Lower lobe of right lung (tissue), 2 donors: ENCODE data around the gene ZNHIT3. TPM values are rescaled to one million over a fixed set of nuclear protein-coding genes. Genes with fewer than 3 reads are reported as not detected.
A peak's percentile ranks its signal among the peaks of the same experiment; 100 is the strongest.

ENCODE experiments used
- ATAC-seq, 2 donors: fragments of 200-7000 bp; cut with Tn5 transposase; one replicate each; pipeline ENCODE4 v1.9.1; 2020 to 2022; ENCODE audit warnings: mild to moderate bottlenecking in 2 of 2, moderate library complexity in 2 of 2
- DNase-seq: peaks from one replicate; pipeline ENCODE4 v3.0.0-alpha.2; 2020
- H3K27ac ChIP-seq: fragments of 200-600 bp; one replicate; pipeline ENCODE4 v1.8.0; 2022
- H3K27me3 ChIP-seq: fragments of 200-600 bp; one replicate; pipeline ENCODE4 v1.8.0; 2022; ENCODE audit warnings: low read depth
- H3K36me3 ChIP-seq: fragments of 200-600 bp; one replicate; pipeline ENCODE4 v1.8.0; 2022; ENCODE audit warnings: mild to moderate bottlenecking
- H3K4me1 ChIP-seq: fragments of 200-600 bp; one replicate; pipeline ENCODE4 v1.8.0; 2022
- H3K4me3 ChIP-seq: fragments of 200-600 bp; one replicate; pipeline ENCODE4 v1.8.0; 2022; ENCODE audit warnings: mild to moderate bottlenecking
- H3K9me3 ChIP-seq: fragments of 200-600 bp; one replicate; pipeline ENCODE4 v1.8.0; 2022
- intact Hi-C: fragments of 100-400 bp; cut with DNase I; formaldehyde crosslinking; loops from one replicate; pipeline ENCODE4 v1.11.0; 2022
- total RNA-seq: library from RNA; stranded (reverse); fragmentation: NEBNext Ultra II Directional; extraction: Animal tissue kit (Norgen Biotek cat#: 25700); gene quantifications from one replicate; pipeline ENCODE4 v1.2.1, GENCODE V29; 2021
- TF ChIP-seq, protein P1 (sequence below): fragments of 200-600 bp; IDR thresholded peaks from one replicate; pipeline ENCODE4 v1.8.0; 2022; ENCODE audit warnings: antibody characterized with exemption, mild to moderate bottlenecking
- donor health status: DM: no; HTN: yes; CAD: no; lungs with severe emphysema.

The ZNHIT3 gene
- total RNA-seq, 1 donor from 2014 or later: 30.1 TPM

DNA sequence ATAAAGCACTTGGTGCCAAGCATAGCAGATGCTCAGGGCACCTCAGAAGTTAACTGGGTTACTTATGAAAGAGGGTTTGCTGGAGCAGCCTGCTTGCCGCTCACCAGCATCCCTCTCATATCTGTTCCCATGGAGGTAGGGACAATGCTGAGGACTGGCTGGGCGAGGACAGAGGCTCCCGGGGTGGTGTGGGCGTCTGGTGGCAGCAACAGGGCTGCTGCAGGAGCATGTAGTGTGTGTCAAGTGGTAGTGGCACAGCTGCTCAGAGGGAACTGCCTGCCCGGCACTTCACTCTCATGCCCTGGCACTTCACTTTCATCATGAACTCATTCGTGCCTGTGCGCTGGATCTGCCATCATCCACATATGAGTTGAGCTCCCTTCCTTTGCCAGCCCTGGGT lies 26.9 kb upstream of the ZNHIT3 start:
- no peaks in the 10 kb centered on the region for H3K9me3 ChIP-seq
- intact Hi-C loops: no loop called here
- H3K36me3 ChIP-seq: no peaks in the 10 kb centered on the region
- H3K27me3 ChIP-seq: peaks cover 35% of the 10 kb centered on the region
- H3K4me1 ChIP-seq: no peaks in the 10 kb centered on the region
- ATAC-seq: peak in 1 of 2 donors; percentile 52
- DNase-seq: no peak
- H3K4me3 ChIP-seq: no peak overlapping the region
- TF ChIP-seq, protein P1, sequence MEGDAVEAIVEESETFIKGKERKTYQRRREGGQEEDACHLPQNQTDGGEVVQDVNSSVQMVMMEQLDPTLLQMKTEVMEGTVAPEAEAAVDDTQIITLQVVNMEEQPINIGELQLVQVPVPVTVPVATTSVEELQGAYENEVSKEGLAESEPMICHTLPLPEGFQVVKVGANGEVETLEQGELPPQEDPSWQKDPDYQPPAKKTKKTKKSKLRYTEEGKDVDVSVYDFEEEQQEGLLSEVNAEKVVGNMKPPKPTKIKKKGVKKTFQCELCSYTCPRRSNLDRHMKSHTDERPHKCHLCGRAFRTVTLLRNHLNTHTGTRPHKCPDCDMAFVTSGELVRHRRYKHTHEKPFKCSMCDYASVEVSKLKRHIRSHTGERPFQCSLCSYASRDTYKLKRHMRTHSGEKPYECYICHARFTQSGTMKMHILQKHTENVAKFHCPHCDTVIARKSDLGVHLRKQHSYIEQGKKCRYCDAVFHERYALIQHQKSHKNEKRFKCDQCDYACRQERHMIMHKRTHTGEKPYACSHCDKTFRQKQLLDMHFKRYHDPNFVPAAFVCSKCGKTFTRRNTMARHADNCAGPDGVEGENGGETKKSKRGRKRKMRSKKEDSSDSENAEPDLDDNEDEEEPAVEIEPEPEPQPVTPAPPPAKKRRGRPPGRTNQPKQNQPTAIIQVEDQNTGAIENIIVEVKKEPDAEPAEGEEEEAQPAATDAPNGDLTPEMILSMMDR: no peak
- H3K27ac ChIP-seq: no peak overlapping the region

DNA sequence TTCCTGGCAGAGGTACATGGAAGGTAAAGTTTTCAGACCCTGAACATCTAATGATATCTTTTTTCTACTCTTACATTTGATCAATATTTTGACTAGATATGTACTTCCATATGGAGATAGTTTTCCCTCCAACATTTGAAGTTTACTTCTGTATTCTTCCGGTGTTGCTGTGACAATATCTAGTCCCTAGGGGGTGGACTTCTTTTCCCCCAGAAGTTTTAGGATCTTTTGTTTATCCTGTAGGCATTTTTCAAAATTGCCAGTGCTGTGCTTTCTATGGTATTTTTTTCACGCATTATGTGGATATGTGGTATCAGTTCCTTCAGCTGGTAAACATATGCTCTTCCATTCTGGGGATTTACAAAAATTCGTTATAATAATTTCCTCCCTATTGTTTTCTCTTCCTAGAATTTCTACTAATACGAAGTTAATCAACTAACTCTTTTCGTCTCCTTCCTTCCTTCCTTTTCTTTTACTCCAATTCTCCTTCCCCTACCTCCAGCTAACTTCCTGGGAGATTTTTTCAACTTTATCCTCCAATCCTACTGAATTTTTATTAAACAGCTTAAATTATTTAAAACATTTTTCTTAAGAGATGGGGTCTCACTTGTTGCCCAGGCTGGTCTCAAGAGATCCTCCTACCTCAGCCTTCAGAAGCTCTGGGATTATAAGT lies 26.1 kb upstream of the ZNHIT3 start:
- Histone ChIP-seq H3K27me3 (peaks cover 43% of the 10 kb centered on the region), H3K36me3 (no peaks in the 10 kb centered on the region), H3K9me3 (no peaks in the 10 kb centered on the region), H3K4me3 (no peak overlapping the region), H3K27ac (no peak overlapping the region), H3K4me1 (no peaks in the 10 kb centered on the region)
- no peak for DNase-seq
- TF ChIP-seq, protein P1: no peak
- no peak for ATAC-seq
- intact Hi-C loops: no loop called here

DNA sequence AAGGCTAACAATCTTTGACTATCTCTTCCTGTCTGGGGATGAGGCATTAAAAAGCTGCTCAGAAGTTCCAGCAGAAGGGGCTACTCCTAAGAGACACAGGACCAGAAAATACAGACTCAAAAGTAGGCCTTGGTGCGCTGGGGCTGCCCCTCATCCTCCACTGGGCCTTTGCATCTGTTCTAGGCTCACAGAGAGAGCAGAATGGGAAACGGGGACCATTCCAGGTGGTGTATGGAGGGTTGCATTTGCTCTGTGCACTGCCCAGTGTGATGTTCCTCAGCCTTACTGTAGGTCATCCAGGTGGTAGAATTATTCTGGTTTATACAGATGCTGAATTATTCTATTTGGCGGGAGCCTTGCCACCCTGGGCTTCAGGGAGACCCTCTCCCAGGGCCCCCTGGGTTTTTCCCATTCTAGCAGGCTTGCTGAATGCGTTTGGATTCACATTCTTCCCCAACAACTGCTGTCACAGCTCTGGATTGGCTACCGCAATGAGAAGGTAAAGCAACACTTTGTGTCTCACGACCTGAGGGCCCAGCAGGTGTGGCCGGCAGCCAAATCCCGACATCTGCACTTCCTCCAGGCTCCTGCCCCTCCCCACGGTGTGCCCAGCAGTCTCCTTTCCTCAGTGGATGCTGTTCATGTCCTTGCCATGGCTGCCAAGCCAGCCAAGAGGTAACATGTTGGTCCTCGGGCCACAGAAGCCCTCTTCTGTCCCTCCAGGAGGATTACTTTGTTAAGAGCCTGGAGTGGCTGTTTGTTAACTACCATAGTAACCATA lies 25.0 kb upstream of the ZNHIT3 start:
- intact Hi-C loops: no loop called here
- DNase-seq (no peak), ATAC-seq (no peak)

DNA sequence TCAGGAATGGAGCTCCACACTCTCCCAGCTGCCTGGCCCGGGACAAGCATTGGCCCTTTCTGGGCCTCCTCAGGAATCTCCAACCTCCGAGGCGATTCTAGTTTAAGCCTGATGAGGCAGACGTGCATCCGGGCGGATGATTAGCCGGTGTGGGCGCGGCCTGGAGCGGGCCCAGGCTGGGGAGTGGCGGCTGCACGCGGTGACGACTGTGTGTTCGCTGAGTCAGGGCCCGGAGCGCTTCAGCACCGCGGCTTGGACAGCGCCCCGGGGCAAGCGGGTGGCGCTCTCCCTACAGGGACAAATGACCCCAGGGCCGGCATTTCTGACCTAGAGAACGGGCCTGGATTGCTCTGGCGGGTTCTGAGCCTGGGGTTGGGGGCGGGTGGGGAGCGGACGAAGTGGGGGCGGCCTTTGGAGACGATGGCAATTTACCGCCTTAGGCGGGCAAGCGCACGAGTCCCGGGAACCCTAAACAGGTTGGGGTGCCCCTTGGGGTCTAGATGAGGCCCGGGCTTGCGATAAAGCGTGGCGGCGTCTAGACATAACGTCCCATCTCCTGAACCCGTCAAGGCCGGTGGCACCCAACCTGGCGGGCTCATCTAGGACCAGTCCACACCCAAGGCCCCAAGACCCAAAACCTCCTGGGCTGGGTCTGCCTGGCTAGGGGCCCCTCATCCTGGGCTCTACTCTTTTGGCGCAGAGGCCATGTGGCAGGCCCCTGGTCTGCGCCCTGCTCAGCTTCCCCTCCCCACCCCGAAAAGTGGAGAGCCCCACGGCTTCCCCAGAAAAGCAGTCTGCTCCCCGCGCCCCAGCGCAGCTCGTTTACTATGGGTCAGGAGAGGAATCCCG lies 22.3 kb upstream of the ZNHIT3 start:
- H3K27me3 ChIP-seq: peaks cover 74% of the 10 kb centered on the region

More for the DNA sequence above, 25.0 kb upstream of the ZNHIT3 start:
- Histone ChIP-seq H3K27me3 (peaks cover 55% of the 10 kb centered on the region), H3K27ac (no peak overlapping the region), H3K4me1 (no peaks in the 10 kb centered on the region), H3K9me3 (no peaks in the 10 kb centered on the region), H3K36me3 (no peaks in the 10 kb centered on the region), H3K4me3 (no peak overlapping the region)
- TF ChIP-seq, protein P1: no peak

DNA sequence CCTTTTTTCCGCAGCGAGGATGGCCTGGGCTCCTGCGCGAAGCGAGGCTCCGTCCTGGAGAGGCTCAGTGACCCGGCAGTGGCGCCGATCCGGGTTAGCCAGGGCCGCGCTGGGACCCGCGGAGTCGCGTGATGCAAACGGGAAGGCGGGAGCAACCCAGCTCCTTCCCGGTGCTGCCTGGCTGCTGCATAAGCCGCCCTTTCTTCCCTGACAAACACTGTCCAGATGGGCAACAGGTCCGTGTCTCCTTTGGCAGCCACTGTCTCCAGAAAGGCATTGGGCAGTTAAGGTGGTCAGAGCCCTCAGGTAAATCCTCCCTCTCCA lies 21.8 kb upstream of the ZNHIT3 start:
- Histone ChIP-seq H3K4me3 (no peak overlapping the region), H3K27ac (no peak overlapping the region), H3K4me1 (no peaks in the 10 kb centered on the region), H3K27me3 (peaks cover 76% of the 10 kb centered on the region), H3K9me3 (no peaks in the 10 kb centered on the region), H3K36me3 (no peaks in the 10 kb centered on the region)
- ATAC-seq (no peak), DNase-seq (no peak)
- intact Hi-C loops: no loop called here
- TF ChIP-seq, protein P1: no peak

More for the DNA sequence above, 22.3 kb upstream of the ZNHIT3 start:
- TF ChIP-seq, protein P1: no peak
- Histone ChIP-seq H3K4me3 (no peak overlapping the region), H3K4me1 (no peaks in the 10 kb centered on the region), H3K9me3 (no peaks in the 10 kb centered on the region), H3K27ac (no peak overlapping the region), H3K36me3 (no peaks in the 10 kb centered on the region)
- intact Hi-C loops: no loop called here
- DNase-seq: no peak
- peak; percentile 75 to 82 for ATAC-seq
